Uterus (tissue), 2 donors: Measurements from ENCODE around the gene PPP2R5E.
A peak's percentile ranks its signal among the peaks of the same experiment; 100 is the strongest.

Experiments
- CTCF ChIP-seq, 4 experiments: fragments of 200-600 bp in 2 of 4; fragments of 450-650 bp in 2 of 4; sonication (generic) in 2 of 4; IDR thresholded peaks; one replicate each; pipeline ENCODE4 v1.5.1; 2016 to 2019; ENCODE audit warnings: antibody characterized with exemption in 4 of 4, mild to moderate bottlenecking in 2 of 4, moderate library complexity in 1 of 4
- POLR2A ChIP-seq, 2 donors: fragments of 450-650 bp; IDR thresholded peaks; one replicate each; pipeline ENCODE4 v1.6.1; 2016; ENCODE audit warnings: antibody characterized with exemption in 2 of 2, mild to moderate bottlenecking in 1 of 2, moderate library complexity in 1 of 2

- peak; percentile 67 to 79 (median 70) for TF ChIP-seq CTCF (IDR thresholded peaks at IDR 0.05)
- TF ChIP-seq POLR2A (IDR thresholded peaks at IDR 0.05): no peak
Measured at GRCh38 chr14:63388766-63389431, 154.3 kb downstream of the PPP2R5E start.
